WTC11 (cell line): ENCODE results near the gene BLOC1S3. TPM values are rescaled to one million over a fixed set of nuclear protein-coding genes. Genes with fewer than 3 reads are reported as not detected.

Source experiments
- ATAC-seq: fragments of 200-7000 bp; cut with Tn5 transposase; 2 replicates; pipeline ENCODE4 v1.10.0; 2021; ENCODE audit warnings: mild to moderate bottlenecking, moderate library complexity
- CTCF ChIA-PET: fragments of 300-600 bp; sonication (Branson Sonifier 250); formaldehyde crosslinking; loops from one replicate; lab custom pipeline; 2021; ENCODE audit warnings: antibody characterized with exemption; lab: Charles Lee
- POLR2A ChIA-PET: fragments of 350-600 bp; sonication (Branson Sonifier 250); formaldehyde crosslinking; loops from one replicate; lab custom pipeline; 2021; ENCODE audit warnings: antibody characterized with exemption; lab: Charles Lee
- DNase-seq: peaks from one replicate; pipeline ENCODE4 v3.0.0; 2021; ENCODE audit warnings: low spot score
- H3K27ac Mint-ChIP-seq: 2 replicates; pipeline ENCODE4 v1.8.0; 2021; ENCODE audit warnings: mixed read lengths
- H3K27me3 Mint-ChIP-seq: 2 replicates; pipeline ENCODE4 v1.8.0; 2021; ENCODE audit warnings: low read depth, mild to moderate bottlenecking, moderate library complexity, mixed read lengths
- H3K36me3 Mint-ChIP-seq: 2 replicates; pipeline ENCODE4 v1.8.0; 2021; ENCODE audit warnings: mixed read lengths
- H3K4me1 Mint-ChIP-seq: 2 replicates; pipeline ENCODE4 v1.8.0; 2022; ENCODE audit warnings: mixed read lengths
- H3K4me3 Mint-ChIP-seq: 2 replicates; pipeline ENCODE4 v1.8.0; 2021; ENCODE audit warnings: mild to moderate bottlenecking, moderate library complexity, mixed read lengths
- H3K9me3 Mint-ChIP-seq: 2 replicates; pipeline ENCODE4 v1.8.0; 2021; ENCODE audit warnings: mixed read lengths
- AFF4 ChIP-seq: sonication (generic); formaldehyde crosslinking; IDR thresholded peaks from 2 replicates; pipeline ENCODE4 v1.8.1; 2023; ENCODE audit warnings: mild to moderate bottlenecking, missing genetic modification reagents, borderline replicate concordance
- ATF1 ChIP-seq: sonication (generic); formaldehyde crosslinking; IDR thresholded peaks from 2 replicates; pipeline ENCODE4 v1.8.1; 2023; ENCODE audit warnings: mild to moderate bottlenecking, moderate library complexity, missing genetic modification reagents
- ATF3 ChIP-seq: sonication (generic); formaldehyde crosslinking; conservative IDR thresholded peaks from 2 replicates; pipeline ENCODE4 v1.8.1; 2022; ENCODE audit warnings: mild to moderate bottlenecking, missing genetic modification reagents
- E2F4 ChIP-seq: sonication (generic); formaldehyde crosslinking; IDR thresholded peaks from 2 replicates; pipeline ENCODE4 v1.8.1; 2022; ENCODE audit warnings: low read depth, mild to moderate bottlenecking, moderate library complexity, missing genetic modification reagents, borderline replicate concordance
- EMX1 ChIP-seq: fragments of 250-450 bp; sonication (Bioruptor Pico); IDR thresholded peaks from 2 replicates; pipeline ENCODE4 v1.8.0; 2021; ENCODE audit warnings: mild to moderate bottlenecking
- ERG ChIP-seq: fragments of 250-450 bp; sonication (Bioruptor Pico); IDR thresholded peaks from 2 replicates; pipeline ENCODE4 v1.8.0; 2021; ENCODE audit warnings: mild to moderate bottlenecking
- FOXP1 ChIP-seq: sonication (generic); formaldehyde crosslinking; IDR thresholded peaks from 2 replicates; pipeline ENCODE4 v1.8.0; 2022; ENCODE audit warnings: missing genetic modification reagents, mild to moderate bottlenecking, moderate library complexity, borderline replicate concordance
- GTF2I ChIP-seq: fragments of 250-450 bp; sonication (Bioruptor Pico); conservative IDR thresholded peaks from 2 replicates; pipeline ENCODE4 v1.4.0; 2021; ENCODE audit warnings: mild to moderate bottlenecking
- HMGA2 ChIP-seq: fragments of 250-450 bp; sonication (Bioruptor Pico); IDR thresholded peaks from 2 replicates; pipeline ENCODE4 v1.4.0; 2021; ENCODE audit warnings: mild to moderate bottlenecking, moderate library complexity
- IRF2 ChIP-seq: sonication (generic); formaldehyde crosslinking; IDR thresholded peaks from 2 replicates; pipeline ENCODE4 v1.8.0; 2022; ENCODE audit warnings: low read depth, missing genetic modification reagents, borderline replicate concordance
- JAZF1 ChIP-seq: fragments of 250-450 bp; sonication (Bioruptor Pico); IDR thresholded peaks from 2 replicates; pipeline ENCODE4 v1.9.0; 2021; ENCODE audit warnings: moderate library complexity, mild to moderate bottlenecking, inconsistent platforms
- JUN ChIP-seq: sonication (generic); formaldehyde crosslinking; IDR thresholded peaks from 2 replicates; pipeline ENCODE4 v1.8.0; 2023; ENCODE audit warnings: mild to moderate bottlenecking, missing genetic modification reagents
- NR1H2 ChIP-seq: sonication (generic); formaldehyde crosslinking; IDR thresholded peaks from 2 replicates; pipeline ENCODE4 v1.9.0; 2021; ENCODE audit warnings: mild to moderate bottlenecking, moderate library complexity, missing genetic modification reagents
- RELA ChIP-seq: sonication (generic); formaldehyde crosslinking; IDR thresholded peaks from 2 replicates; pipeline ENCODE4 v1.8.1; 2022; ENCODE audit warnings: missing genetic modification reagents, mild to moderate bottlenecking, borderline replicate concordance
- RORB ChIP-seq: fragments of 250-450 bp; sonication (Bioruptor Pico); IDR thresholded peaks from 2 replicates; pipeline ENCODE4 v1.9.0; 2021; ENCODE audit warnings: mild to moderate bottlenecking
- SMAD3 ChIP-seq: sonication (generic); formaldehyde crosslinking; IDR thresholded peaks from 2 replicates; pipeline ENCODE4 v1.8.0; 2022; ENCODE audit warnings: missing genetic modification reagents, mild to moderate bottlenecking, borderline replicate concordance
- USF1 ChIP-seq: sonication (generic); formaldehyde crosslinking; IDR thresholded peaks from 2 replicates; pipeline ENCODE4 v1.8.0; 2022; ENCODE audit warnings: mild to moderate bottlenecking, missing genetic modification reagents
- ZNF121 ChIP-seq: sonication (generic); formaldehyde crosslinking; IDR thresholded peaks from 2 replicates; pipeline ENCODE4 v1.8.0; 2023; ENCODE audit warnings: missing genetic modification reagents
- ZNF281 ChIP-seq: sonication (generic); formaldehyde crosslinking; IDR thresholded peaks from 2 replicates; pipeline ENCODE4 v1.8.0; 2023; ENCODE audit warnings: mild to moderate bottlenecking, missing genetic modification reagents
- ZNF423 ChIP-seq: fragments of 250-450 bp; sonication (Bioruptor Pico); IDR thresholded peaks from 2 replicates; pipeline ENCODE4 v2.1.2; 2022; ENCODE audit warnings: mild to moderate bottlenecking, moderate library complexity
- ZNF532 ChIP-seq: fragments of 250-450 bp; sonication (Bioruptor Pico); IDR thresholded peaks from 2 replicates; pipeline ENCODE4 v1.9.0; 2021; ENCODE audit warnings: mild to moderate bottlenecking, borderline replicate concordance
- total RNA-seq: library from RNA; stranded (reverse); gene quantifications from 3 replicates; pipeline ENCODE4 v1.2.3, GENCODE V29; 2021

BLOC1S3 gene
- total RNA-seq, 1 experiment from 2014 or later = 10.0 TPM

GRCh38 chr19:45163156-45163555 lies 15.4 kb upstream of the BLOC1S3 start (continued):
- TF ChIP-seq NR1H2 (CRISPR knock-in tag) (no peak), HMGA2 (CRISPR knock-in tag) (no peak)

GRCh38 chr19:45163751-45164460 lies 14.7 kb upstream of the BLOC1S3 start:
- Mint-ChIP-seq H3K27ac (no peak overlapping the region), H3K4me3 (no peak overlapping the region), H3K4me1 (peaks cover 12% of the 10 kb centered on the region), H3K36me3 (no peaks in the 10 kb centered on the region), H3K27me3 (peaks cover 4% of the 10 kb centered on the region), H3K9me3 (no peaks in the 10 kb centered on the region)
- ATAC-seq (no peak), DNase-seq (no peak)
- ChIA-PET CTCF (interaction anchor here (0.7 to 5.9 kb wide), 19 partner anchors 8 to 111 kb away, joined by 3 to 73 read pairs (median 4); partner anchors contain the start of genes BLOC1S3 and TRAPPC6A), POLR2A (no interaction called here)
- TF ChIP-seq USF1 (CRISPR knock-in tag) (no peak), ATF1 (no peak), ZNF281 (CRISPR knock-in tag) (no peak), ERG (CRISPR knock-in tag) (no peak), RORB (CRISPR knock-in tag) (no peak), JAZF1 (CRISPR knock-in tag) (no peak), IRF2 (CRISPR knock-in tag) (no peak), AFF4 (CRISPR knock-in tag) (no peak), ZNF423 (CRISPR knock-in tag) (no peak), JUN (CRISPR knock-in tag) (no peak), NR1H2 (CRISPR knock-in tag) (no peak), GTF2I (CRISPR knock-in tag) (no peak), ZNF532 (no peak), ZNF121 (CRISPR knock-in tag) (no peak), ATF3 (CRISPR knock-in tag) (no peak), RELA (no peak), E2F4 (CRISPR knock-in tag) (no peak), SMAD3 (no peak), FOXP1 (CRISPR knock-in tag) (no peak), EMX1 (CRISPR knock-in tag) (no peak)
